Measurements from ENCODE around the gene MOGAT3. TPM values are rescaled to one million over a fixed set of nuclear protein-coding genes. Genes with fewer than 3 reads are reported as not detected.

The MOGAT3 gene
- total and polyA plus RNA-seq, 7 donors = not detected

DNA sequence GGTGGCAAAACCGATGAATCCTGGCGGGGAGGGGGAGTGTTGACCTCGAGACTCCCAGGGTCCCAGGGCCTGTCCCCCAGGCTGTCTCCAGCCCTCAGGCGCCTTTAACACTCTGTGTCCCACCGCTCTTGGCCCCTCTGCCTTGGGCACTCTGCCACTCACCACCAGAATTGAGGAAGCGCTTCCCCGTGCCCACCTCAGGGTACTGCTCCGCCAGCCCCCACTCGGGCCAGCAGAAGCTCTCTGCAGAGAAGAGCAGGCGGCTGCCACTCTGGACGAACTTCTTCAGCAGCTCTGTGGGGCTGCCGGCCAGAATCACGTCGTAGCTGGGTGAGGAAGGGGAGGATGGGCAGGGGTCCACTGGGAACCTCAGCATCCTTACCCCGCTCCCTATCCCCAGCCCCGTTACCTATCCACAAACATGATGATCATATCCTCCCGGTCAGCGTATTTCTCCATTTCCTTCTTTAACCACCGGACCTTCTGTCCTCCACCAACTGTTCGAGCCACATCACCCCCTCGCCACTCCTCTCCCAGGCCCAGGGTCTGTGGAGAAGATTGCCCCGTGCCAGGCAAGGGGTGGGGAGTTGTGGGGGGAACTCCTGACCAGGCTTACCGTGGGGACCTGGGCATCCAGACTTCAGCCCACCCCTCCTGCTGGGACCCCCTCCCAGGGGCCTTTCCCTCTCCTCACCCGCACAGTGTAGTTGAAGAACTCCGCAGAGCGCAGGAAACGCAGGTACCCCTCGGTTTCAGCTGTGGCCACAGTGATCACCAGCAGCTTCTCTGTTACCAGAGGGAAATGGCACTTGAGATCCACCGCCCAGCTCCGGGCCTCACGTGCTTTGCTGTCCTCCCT lies 15.4 kb upstream of the MOGAT3 start:
- no peaks in the 10 kb centered on the region for H3K9me3 ChIP-seq
- H3K4me3 ChIP-seq = peak overlapping the region; percentile 97
- H3K27me3 ChIP-seq (ENCODE audit: insufficient read depth in 3 of 3, low read length in 2 of 3) = no peaks in the 10 kb centered on the region
- ATAC-seq (no peak), DNase-seq (no peak)
- WGBS, 3 donors = 66 to 68% (median 67%) methylated on average over 31 of the region's 31 CpGs
- peaks cover 20% of the 10 kb centered on the region for H3K4me1 ChIP-seq
- TF ChIP-seq, protein P1, sequence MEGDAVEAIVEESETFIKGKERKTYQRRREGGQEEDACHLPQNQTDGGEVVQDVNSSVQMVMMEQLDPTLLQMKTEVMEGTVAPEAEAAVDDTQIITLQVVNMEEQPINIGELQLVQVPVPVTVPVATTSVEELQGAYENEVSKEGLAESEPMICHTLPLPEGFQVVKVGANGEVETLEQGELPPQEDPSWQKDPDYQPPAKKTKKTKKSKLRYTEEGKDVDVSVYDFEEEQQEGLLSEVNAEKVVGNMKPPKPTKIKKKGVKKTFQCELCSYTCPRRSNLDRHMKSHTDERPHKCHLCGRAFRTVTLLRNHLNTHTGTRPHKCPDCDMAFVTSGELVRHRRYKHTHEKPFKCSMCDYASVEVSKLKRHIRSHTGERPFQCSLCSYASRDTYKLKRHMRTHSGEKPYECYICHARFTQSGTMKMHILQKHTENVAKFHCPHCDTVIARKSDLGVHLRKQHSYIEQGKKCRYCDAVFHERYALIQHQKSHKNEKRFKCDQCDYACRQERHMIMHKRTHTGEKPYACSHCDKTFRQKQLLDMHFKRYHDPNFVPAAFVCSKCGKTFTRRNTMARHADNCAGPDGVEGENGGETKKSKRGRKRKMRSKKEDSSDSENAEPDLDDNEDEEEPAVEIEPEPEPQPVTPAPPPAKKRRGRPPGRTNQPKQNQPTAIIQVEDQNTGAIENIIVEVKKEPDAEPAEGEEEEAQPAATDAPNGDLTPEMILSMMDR (IDR thresholded peaks at IDR 0.05) = no peak
- H3K27ac ChIP-seq = peak overlapping the region; percentile 88
- peaks cover 0 to 48% of the 10 kb centered on the region in 2 donors for H3K36me3 ChIP-seq (ENCODE audit: insufficient read depth in 1 of 2, low read depth in 1 of 2)
- intact Hi-C loops (cut with DNase I) = loop anchor here in 1 of 2 donors (5.0 kb wide), 1 partner anchor 36 kb away; no protein-coding TSS in a partner anchor

- intact Hi-C loops (cut with DNase I) = no loop called here
- ATAC-seq (no peak), DNase-seq (no peak)
- H3K27me3 ChIP-seq (ENCODE audit: insufficient read depth in 3 of 3, low read length in 2 of 3) = no peaks in the 10 kb centered on the region
- no peaks in the 10 kb centered on the region for H3K9me3 ChIP-seq
- no peak overlapping the region for H3K27ac ChIP-seq
- 93 to 96% (median 94%) methylated on average over 8 of the region's 8 CpGs for WGBS, 3 donors
- H3K4me3 ChIP-seq = no peak overlapping the region
- TF ChIP-seq, protein P1 (IDR thresholded peaks at IDR 0.05) = no peak
- H3K4me1 ChIP-seq = no peaks in the 10 kb centered on the region
- H3K36me3 ChIP-seq (ENCODE audit: insufficient read depth in 1 of 2, low read depth in 1 of 2) = peaks cover 3 to 82% of the 10 kb centered on the region in 2 donors
Observed at GRCh38 chr7:101212014-101212413, 11.2 kb upstream of the MOGAT3 start.

DNA sequence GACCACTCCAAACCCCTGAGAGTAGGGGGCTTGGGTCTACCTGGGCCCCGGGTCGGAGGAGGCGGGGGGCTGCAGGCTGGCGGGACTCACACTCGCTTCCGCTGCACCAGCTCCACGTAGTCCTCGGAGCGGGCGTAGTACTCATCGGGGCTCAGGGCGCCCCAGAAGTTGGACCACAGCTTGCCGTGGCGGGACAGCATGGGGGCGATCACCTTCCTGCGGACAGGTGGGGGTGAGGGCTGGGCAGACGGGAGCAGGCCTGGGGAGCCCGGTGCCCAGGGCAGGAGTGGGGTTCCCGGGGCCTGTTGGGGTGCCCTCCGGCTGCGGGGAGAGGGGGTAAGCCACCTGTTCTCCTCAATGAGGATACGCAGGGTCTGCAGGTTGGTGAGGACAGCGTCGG lies 10.7 kb upstream of the MOGAT3 start:
- H3K27ac ChIP-seq = no peak overlapping the region
- DNase-seq (no peak), ATAC-seq (no peak)
- H3K36me3 ChIP-seq (ENCODE audit: insufficient read depth in 1 of 2, low read depth in 1 of 2) = peaks cover 3 to 85% of the 10 kb centered on the region in 2 donors
- intact Hi-C loops (cut with DNase I) = no loop called here
- TF ChIP-seq, protein P1 (IDR thresholded peaks at IDR 0.05) = no peak
- H3K4me3 ChIP-seq = no peak overlapping the region
- H3K27me3 ChIP-seq (ENCODE audit: insufficient read depth in 3 of 3, low read length in 2 of 3) = no peaks in the 10 kb centered on the region
- WGBS, 3 donors = 95 to 96% (median 96%) methylated on average over 21 to 24 of the region's 24 CpGs
- no peaks in the 10 kb centered on the region for H3K4me1 ChIP-seq
- no peaks in the 10 kb centered on the region for H3K9me3 ChIP-seq

DNA sequence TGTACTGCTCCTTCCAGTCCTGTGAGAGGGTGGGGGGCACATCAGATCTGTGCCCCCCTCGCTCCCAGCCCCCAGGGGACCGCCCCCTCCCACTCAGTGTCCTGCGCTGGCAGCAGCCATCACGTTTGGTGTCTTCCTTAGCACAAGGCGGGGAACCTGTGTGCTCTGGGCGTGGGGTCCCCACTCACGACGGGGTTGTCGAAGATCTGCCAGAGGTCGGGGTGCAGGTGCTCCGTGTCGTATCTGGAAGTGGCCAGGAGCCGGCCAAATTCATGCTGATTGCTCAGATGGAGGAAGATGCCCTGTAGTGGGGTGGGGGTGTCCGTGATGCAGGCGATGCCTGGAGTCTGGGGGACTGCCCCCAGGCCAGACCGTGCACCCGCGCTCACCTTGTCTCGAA lies 9.3 kb upstream of the MOGAT3 start:
- 93 to 95% (median 93%) methylated on average over 18 to 19 of the region's 19 CpGs for whole genome bisulfite sequencing, 3 donors
- TF ChIP-seq, protein P1 (IDR thresholded peaks at IDR 0.05) = no peak
- H3K4me1 ChIP-seq = no peaks in the 10 kb centered on the region
- ATAC-seq (no peak), DNase-seq (no peak)
- H3K27ac ChIP-seq = no peak overlapping the region
- H3K36me3 ChIP-seq (ENCODE audit: insufficient read depth in 1 of 2, low read depth in 1 of 2) = peaks cover 7 to 82% of the 10 kb centered on the region in 2 donors
- no peaks in the 10 kb centered on the region for H3K9me3 ChIP-seq
- intact Hi-C loops (cut with DNase I) = no loop called here
- no peak overlapping the region for H3K4me3 ChIP-seq
- no peaks in the 10 kb centered on the region for H3K27me3 ChIP-seq (ENCODE audit: insufficient read depth in 3 of 3, low read length in 2 of 3)

Measured in psoas muscle (tissue), 8 donors.